Measurements from ENCODE around the gene HSPB2.
A peak's percentile ranks its signal among the peaks of the same experiment; 100 is the strongest.
"Not testable (repeated sequence)": the region's sequence is repeated elsewhere in the genome, so short reads cannot be mapped to it uniquely, and the experiment has no call there.

Gene HSPB2

DNA sequence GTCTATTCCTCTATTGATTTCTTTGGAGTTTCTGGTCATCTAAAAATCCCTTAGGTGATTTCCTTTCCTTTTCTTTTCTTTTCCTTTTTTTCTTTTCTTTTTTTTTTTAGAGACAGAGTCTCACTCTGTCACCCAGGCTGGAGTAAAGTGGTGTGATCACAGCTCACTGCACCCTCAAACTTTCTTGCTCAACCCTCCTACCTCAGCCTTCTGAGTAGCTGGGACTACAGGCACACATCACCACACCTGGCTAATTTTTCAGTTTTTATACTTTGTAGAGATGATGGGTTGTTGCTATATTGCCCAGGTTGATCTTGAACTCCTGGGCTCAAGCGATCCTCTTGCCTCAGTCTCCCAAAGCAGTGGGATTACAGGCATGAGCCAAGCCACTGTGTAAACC is 4.2 kb downstream of the HSPB2 start:
- FAIRE-seq, result no peak

DNA sequence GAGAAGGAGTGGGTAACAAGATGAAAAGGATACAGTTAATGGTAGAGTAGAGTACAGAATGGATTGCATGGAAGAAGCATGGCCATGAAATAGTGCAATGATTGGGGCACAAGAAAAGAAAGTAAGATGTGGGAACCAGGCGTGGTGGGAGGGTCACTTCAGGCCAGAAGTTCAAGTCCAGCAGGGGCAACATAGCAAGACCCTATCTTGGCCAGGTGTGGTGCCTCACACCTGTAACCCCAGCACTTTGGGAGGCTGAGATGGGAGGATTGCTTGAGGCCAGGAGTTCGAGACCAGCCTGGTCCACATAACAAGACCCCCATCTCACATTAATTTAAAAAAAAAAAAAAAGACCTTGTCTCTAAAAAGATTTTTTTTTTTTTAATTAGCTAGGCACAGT is 4.8 kb downstream of the HSPB2 start:
- FAIRE-seq, result no peak

DNA sequence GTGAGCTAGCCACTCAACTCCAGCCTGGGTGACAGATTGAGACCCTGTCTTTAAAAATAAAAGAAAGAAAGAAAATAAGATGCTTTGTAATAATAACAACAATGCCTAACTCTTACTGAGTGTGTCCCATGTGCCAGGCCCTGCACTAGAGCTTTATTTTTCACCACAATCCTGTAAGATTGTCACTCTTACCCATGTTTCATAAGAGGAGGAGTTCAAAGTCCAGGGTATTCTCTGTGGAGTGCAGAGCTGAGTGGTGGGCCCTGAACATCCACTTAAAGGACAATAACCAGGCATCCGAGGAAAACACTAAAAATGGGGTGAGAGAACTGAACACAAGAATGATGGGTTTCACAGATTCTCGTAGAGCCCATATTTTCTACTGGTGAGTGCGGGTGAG is 5.3 kb downstream of the HSPB2 start:
- FAIRE-seq, result no peak

DNA sequence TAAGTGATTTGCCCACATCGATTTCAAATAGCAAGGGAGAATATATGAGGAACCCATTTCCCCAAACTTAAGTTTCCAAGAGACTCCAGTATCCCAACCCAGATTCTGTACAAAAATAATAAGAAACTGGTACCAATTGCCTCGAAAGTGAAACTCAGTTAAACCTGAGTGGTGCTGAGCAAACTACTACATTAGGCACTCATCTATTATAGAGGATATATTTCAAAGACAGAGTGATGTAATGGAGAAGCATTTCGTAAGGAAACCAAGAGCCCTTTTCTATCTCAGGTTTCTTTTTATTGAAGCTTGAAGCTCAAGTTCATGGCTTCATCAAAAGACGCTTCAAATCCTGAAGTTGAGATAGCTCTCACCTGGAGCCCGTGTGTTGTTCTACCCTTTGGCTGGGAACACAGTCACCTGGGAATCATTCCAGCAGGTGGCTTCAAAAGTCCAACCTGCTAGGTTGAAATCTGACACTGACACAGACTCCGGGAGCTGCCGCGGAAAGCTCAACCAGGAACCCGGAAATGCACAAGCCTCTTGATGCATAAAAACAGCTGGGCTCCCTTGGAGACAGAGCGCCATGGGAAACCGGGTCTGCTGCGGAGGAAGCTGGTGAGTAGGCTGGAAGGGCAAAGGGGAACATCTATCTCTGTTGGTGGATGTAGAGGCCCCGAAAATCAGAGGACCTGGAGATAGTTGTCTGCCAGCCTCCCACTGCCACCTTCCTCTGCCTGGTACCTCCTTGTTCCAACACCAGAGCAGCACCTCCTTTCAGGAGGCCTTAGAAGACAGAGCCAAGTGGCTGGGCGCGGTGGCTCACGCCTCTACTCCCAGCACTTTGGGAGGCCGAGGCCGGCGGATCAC is 6.1 kb downstream of the HSPB2 start, which contains the start of gene C11orf52:
TSS of gene C11orf52 (plus strand) at position 524 of the 867 bp plus-strand sequence. CDS start at position 584, 60 bp downstream.
- no peak for FAIRE-seq

DNA sequence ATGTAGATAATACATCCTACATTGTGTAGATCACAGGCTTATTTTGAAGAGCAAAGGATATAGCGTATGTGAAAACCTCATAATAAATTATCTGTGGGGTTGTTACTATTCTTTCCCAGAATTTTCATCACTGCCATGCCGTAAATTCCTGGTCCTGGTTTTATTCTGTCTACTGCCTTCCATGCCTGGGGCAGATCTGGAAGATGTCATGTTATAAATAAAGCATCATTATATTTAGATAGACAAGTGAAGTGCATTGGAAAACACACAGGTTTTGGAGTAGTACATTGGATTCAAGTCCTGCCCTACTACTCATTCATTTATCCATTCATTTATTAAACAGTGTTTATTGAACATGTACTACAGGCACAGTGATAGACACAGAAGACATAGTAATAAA is 8.4 kb downstream of the HSPB2 start:
- no peak for FAIRE-seq

DNA sequence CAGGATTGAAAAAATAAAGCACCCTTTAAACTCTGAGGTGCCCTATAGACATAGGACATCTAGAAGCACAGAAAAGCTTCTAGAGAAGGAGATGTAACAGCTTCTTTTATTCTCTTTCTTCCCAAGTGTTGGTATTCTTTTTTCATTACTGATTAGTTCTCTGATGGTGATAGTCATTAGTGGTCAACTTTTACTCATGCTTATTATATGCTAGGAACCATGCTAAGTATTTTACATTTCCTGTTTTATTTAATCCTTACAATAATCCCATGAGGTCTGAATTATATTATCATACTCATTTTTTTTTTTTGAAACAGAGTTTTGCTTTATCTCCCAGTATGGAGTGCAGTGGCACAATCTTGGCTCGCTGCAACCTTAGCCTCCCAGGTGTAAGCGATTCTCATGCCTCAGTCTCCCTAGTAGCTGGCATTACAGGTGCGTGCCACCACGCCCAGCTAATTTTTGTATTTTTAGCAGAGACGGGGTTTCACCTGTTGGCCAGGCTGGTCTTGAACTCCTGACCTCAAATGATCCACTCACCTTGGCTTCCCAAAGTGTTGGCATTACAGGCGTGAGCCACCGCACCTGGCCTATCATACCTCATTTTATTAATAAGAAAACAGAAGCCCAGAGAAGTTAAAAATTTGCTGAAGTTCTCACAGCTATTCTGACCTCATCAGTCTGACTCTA is 9.2 kb downstream of the HSPB2 start:
- no peak for FAIRE-seq

DNA sequence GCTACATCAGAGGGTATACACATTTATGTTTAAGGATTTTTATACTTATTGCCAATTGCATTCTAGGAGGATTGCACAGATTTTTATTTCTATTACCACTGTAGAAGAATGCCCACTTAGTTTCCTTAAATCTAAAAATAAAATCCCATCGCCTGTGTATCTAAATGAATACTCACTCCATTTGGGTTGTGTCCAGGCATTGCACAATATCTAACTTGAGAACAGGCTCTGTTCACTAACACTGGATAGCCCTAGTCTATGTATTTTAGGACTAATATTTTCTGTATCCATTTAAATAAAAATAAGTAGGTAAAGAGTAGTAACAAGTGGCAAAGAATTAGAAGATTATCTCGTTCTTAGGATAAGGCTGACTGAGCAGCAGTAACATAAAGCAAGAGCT is 10.3 kb downstream of the HSPB2 start:
- no peak for FAIRE-seq

DNA sequence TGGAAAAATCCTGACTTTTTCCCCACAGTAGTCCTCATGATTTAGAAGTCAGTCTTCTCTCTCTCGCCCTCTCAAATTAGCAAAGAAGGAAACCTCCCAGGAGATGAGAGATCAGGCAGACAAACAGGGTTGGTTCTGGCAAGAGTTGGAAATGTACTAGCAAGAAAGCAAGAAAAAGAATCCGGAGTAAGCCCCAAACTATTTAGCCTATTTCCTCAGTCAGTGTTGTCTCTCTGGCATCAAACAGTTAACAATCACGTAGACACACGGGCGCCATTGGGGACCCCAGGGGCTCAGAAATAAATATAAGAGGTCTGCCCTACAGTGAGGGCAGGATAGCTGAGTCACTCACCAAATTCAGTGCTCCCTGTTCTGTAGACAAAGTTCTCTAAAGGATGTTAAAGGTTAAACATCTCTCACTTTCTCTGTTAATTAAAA is 10.8 kb downstream of the HSPB2 start:
- FAIRE-seq, result no peak

DNA sequence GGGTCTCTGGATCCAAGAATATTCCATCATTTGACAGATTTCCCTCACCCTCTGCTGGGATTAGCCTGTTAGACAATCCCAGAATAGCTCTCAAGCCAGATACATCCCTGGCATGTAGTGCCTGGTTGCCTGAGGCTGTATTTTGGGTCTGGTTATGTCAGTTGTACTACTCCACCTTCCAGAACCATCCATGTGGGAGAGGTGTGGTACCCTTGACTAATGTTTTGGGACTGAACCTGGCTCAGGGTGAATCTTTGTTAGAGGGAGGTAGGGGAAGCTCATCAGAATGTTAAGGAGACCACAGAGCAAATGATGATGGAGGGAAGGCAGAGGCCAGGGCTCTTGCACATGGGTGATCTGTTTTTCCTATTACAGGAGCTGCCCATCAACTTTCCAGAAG is 11.4 kb downstream of the HSPB2 start:
- no peak for FAIRE-seq

DNA sequence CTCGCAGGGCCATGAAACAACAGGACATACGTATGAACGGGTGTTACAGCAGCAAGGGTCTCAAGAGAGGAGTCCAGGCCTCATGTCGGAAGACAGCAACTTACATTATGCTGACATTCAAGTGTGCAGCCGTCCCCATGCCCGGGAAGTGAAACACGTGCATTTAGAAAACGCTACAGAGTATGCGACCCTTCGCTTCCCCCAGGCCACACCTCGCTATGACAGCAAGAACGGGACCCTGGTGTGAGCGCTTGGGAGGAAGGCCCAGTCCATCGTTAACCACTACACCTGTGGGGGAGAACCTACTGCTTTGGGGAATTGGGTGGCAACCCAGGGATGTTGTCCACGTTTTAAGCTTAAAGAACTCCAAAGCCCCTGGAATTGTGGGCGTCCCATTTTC is 13.4 kb downstream of the HSPB2 start:
- no peak for FAIRE-seq

DNA sequence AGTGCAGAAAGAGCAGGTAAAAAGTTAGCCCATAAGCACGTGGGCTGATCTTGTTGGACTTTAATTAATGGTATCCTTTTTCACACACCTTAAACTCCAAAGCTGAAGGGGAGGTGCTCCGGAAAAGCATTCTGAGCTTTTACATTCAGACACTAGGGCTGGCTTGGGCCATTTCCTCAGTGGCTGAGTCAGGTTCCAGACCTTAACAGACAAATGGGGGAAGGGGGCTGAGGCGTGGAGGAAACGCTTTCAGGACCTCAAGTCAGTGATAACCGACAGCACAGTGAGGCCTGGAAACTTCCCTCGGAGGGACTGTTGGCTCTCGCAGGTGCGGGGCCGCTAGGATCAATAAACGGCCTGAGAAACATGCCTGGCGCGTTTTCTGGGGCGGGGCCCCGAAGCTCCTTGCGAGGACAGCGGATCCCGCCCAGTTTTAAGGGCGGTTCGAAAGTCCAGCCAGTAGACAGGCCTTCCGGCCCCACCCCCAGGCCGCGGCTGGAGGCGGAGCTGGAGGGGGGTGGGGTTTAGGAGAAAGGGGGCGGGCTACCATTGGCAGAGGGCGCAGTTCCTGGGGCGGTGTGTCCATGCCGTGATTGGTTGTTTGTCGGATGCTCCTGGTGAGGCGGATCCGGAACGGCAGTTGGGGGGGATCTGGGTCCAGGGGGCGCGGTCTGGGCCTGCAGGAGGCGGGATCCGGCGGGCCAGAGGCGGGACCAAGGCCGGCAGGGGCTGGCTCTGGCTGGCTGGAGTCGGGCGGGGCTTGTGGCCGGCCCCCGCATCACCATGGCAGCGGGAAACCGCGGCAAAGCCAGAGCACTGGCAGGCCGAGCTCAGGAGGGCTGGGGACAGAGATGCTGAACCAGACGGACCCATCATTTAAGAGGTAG is 14.2 kb downstream of the HSPB2 start:
- FAIRE-seq, result peak; percentile 35

DNA sequence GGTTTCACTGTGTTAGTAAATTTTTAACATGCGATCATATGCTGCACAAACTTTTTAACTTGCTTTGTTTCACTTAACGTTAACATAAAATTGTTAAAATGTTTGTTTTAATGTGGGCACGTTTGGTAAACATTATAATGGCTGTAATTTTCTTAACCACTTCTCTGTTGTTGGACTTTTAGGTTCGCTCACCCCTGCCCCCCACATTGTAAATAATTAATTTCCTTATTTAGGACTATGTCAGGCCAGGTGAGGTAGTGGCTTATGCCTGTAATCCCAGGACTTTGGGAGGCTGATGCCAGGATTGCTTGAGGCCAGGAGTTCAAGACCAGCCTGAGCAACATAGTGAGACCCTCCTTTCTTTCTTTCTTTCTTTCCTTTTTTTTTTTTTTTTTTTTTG is 17.9 kb downstream of the HSPB2 start:
- FAIRE-seq, result no peak

DNA sequence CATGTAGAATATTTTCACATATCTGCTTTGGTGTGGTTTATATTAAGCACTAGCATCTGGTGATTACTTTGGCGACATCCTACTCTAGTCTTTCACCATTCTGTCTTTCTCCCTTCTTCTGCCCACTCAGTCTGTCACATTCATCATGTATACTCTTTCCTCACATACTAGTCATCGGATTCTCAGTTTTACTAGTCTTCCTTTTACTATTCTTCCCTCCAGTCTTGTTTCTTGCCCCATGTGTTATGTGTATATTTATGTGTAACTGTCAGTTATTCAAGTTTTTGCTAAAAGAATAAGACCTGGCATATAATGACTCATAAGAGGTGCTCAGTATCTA is 20.0 kb downstream of the HSPB2 start:
- no peak for FAIRE-seq

DNA sequence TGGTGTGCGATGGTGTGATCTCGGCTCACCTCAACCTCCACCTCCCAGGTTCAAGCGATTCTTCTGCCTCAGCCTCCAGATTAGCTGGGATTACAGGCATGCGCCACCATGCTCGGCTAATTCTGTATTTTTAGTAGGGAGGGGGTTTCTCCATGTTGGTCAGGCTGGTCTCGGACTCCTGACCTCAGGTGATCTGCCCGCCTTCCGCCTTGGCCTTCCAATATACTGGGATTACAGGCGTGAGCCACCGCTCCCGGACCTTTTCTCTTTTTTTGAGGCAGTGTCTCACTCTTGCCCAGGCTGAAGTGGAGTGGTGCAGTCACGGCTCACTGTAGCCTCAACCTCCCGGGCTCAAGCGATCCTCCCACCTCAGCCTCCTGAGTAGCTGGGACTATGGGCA is 20.6 kb downstream of the HSPB2 start:
- not testable (repeated sequence) for FAIRE-seq

DNA sequence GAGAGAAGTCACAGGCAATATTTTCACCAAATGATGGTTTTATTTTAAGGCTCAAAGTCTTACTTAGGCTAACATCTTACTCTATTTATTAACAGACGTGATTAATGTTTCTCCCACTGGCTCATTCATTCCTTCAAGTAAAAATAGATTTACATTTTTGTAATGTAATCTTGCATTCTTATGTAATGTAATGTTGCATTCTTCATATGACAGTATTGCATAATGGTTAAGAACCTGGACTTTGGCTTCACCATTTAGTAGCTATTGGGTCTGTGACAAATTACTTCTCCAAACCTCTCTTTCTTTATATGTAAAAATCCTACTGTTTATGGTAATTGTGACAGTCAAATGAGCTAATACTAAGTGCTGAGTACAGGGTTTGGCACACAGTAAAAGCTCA is 21.3 kb downstream of the HSPB2 start:
- no peak for FAIRE-seq

DNA sequence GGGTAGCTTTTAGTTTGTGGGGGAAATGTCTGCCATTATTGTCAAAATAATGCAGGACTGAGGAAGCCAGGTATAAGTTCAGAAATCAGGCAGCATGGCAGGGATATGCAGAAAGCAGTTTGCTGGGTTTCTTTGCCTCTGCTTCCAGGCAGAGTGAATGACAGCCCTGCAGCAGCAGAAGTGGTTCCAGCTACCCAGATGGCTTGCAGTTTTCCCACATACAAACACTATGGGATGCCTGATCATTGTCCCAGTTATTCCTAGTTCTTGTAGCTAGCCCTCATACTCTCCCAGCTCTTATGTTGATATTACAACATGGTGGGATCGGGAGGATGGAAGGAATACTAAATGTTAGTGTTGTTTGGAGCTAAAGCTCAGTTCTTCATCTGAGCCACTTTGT is 21.8 kb downstream of the HSPB2 start:
- FAIRE-seq, result no peak

DNA sequence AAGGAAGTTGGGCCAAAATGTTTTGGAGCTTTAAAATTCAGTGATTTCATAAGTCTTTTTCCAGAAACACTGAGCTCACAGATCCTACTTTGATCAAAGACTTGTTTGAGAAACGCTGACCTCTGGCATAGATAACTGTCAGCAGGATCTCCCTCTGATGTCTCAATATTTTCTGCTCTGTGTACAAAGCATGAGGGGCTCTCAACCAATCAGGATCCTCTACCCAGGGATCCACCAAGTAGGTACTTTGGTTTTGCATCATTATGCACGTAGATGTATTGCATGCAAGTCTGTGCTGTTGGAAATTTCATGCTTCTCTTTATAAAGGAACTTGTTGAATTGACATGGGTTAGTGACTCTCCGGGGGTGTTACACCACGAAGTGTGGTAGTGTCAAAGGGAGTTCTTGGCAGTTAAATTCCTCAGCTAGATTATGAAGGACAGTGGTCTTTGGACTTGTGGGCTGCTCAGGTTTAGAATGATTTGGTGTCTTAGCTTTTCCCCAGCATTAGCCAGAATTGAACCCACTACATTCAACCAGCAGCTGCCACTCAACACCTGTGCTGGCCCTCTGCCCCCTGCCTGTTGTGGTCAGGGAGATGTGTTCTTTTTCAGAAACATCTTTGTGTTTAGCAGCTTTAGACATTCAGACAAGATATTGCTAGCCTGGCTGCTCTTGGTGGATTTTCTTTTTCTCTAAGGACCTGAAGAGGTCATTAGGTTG is 22.9 kb downstream of the HSPB2 start:
- FAIRE-seq, result no peak

DNA sequence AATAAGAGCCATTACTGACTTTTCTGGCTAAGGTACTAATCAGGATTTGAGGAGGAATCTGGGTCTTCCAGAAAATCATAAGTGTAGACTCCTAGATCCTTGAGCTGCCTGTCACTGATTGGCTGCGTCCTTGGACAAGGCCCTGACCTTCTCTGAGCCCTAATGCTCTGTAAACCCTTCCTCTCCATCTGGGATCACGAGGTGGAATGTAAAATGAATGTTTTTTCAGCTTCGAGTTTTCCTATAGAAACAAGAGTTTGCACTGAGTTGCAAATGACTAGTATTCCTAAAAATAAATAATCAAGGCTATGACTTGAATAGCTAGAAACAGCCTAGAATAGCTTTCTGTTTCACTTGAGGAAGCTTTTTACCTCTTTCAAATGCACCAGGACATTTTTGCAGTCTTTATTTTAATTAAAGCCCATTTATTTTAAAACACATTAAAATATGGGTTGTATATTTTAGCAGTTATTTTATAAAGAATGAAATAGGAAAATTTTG is 23.6 kb downstream of the HSPB2 start:
- no peak for FAIRE-seq

DNA sequence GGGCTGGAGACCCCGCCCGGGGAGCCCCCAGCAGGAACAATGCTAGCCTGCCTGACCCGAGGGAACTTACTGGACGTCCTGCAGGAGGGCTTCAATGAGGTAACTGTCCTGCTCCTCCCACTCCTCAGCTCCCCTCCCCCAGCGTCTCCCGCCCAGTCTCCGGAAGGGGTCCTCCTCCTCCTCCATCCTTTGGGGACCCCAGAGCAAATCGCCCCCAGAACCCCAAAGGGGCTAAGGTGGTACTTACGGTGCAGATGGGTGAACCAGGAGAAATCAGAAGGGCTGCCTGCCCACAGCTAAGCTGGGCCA is 24.9 kb downstream of the HSPB2 start:
- FAIRE-seq, result no peak

DNA sequence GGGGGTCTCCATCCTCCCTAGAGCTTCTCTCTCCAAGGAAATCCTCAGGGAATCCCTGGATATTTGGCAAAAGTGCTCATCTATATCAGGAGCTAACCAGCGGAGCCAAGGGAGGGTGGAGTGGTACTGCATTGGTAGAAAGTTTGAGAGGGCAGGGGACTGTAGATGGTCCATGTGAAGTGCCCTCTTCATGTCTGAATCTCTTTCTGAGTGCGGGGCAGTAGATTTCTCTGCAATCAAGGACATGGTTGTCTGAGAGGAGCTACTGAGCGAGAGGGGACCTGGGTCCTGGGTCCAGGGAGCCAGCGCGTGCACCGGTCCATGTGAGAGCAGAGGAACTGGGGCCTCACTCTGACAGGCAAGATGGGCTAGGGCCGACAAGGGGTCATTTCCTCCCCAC is 25.3 kb downstream of the HSPB2 start:
- no peak for FAIRE-seq

DNA sequence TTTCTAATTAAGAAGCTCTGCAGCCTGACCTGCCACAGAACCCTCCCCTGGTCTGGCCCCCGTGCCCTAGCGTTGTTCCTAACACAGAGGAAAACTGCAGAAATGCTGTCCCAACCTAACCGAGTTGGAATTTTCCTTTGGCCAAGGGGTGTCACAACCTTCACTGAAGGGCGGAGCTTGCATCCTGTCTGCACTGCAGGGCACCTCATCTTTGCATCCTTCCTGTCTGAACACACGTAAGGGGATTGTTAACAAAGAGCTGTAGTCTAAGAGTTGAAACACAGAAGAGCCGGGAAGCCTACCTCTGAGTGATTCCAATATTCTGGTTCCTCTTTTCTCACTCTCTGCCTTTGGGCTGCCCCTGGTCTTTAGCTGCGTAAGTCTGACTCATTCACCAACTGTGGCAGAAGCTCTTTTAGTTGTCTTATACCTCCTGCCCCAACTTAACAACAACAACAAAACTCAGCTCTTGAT is 26.2 kb downstream of the HSPB2 start:
- FAIRE-seq, result no peak

DNA sequence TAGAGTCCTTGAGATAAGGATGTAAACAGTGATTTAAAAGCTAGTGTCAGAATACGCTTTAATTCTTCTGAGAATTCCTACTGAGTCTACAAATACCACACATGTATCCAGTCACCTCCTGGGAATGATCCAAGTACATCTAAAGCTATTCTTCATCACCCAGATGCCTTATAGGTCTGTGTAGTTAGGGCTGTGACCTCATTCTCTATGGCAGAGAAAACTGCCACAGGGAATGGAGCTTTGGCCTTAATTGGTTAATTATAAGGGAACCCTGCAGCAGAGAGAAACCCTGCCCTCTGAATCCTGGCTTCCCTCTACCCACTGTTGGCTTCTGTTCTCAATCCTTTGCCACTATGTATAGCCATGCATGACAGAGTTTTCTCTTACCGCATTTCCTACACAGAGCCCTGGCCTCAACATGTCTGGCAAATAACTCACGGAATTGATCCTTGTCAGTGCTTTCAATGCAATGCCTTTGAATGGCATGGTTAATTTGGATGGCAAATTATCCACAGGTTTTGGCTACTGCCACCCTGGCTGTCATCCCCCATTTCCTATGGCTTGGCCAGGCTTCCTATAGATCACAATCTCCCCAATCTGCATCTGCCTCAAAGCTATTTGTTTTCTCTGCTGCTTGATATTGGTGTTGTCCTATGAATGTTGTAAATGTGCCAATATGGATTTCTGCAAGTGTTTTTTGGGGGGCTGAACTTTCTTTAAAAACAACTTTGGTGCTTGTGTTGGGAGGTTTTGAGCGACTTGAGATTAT is 27.5 kb downstream of the HSPB2 start:
- FAIRE-seq, result no peak
